Vagina (tissue), 2 donors: ENCODE data around the gene SMU1. TPM values are rescaled to one million over a fixed set of nuclear protein-coding genes. Genes with fewer than 3 reads are reported as not detected.

Experiments used
- DNase-seq, 2 donors: peaks; one replicate each; pipeline ENCODE4 v3.0.0-alpha.2; 2017; ENCODE audit errors: extremely low spot score in 2 of 2
- H3K27ac ChIP-seq: fragments of 200-600 bp; sonication (generic); one replicate; pipeline ENCODE4 v1.5.1; 2019
- H3K27me3 ChIP-seq: fragments of 200-600 bp; sonication (generic); one replicate; pipeline ENCODE4 v1.5.1; 2019
- H3K36me3 ChIP-seq, 2 donors: fragments of 200-600 bp; sonication (generic); one replicate each; pipeline ENCODE4 v1.5.1; 2017 to 2019
- H3K4me1 ChIP-seq: fragments of 200-600 bp; sonication (generic); one replicate; pipeline ENCODE4 v1.5.1; 2019
- H3K4me3 ChIP-seq, 2 donors: fragments of 200-600 bp; sonication (generic); 1 replicate in 1 of 2; 2 replicates in 1 of 2; pipeline ENCODE4 v1.5.1; 2016 to 2019
- H3K9me3 ChIP-seq: fragments of 200-600 bp; sonication (generic); one replicate; pipeline ENCODE4 v1.5.1; 2019
- POLR2A ChIP-seq, 2 donors: fragments of 450-650 bp; IDR thresholded peaks; one replicate each; pipeline ENCODE4 v1.6.1; 2017; ENCODE audit warnings: antibody characterized with exemption in 2 of 2, mild to moderate bottlenecking in 2 of 2, moderate library complexity in 2 of 2
- POLR2AphosphoS5 ChIP-seq, 2 donors: sonication (generic); formaldehyde crosslinking; IDR thresholded peaks; one replicate each; pipeline ENCODE4 v1.9.0; 2017; ENCODE audit warnings: antibody characterized with exemption in 2 of 2, mild to moderate bottlenecking in 2 of 2, low read depth in 1 of 2; ENCODE audit not compliant: insufficient read depth in 1 of 2
- intact Hi-C: fragments of 100-400 bp; cut with DNase I; formaldehyde crosslinking; loops from one replicate; pipeline ENCODE4 v1.15.1; 2023
- total RNA-seq: library from RNA; depleted of rRNA; stranded (reverse); fragments of >200 nt; gene quantifications from one replicate; pipeline ENCODE4 v1.2.3, GENCODE V29; 2016
- TF ChIP-seq, protein P1 (sequence below), 3 experiments: fragments of 450-650 bp in 2 of 3; fragments of 200-600 bp in 1 of 3; sonication (generic) in 1 of 3; IDR thresholded peaks; one replicate each; pipeline ENCODE4 v1.5.1; 2017 to 2019; ENCODE audit warnings: antibody characterized with exemption in 3 of 3, mild to moderate bottlenecking in 2 of 3, moderate library complexity in 2 of 3

The SMU1 gene
- total RNA-seq, 1 donor from 2014 or later = 15.5 TPM

DNA sequence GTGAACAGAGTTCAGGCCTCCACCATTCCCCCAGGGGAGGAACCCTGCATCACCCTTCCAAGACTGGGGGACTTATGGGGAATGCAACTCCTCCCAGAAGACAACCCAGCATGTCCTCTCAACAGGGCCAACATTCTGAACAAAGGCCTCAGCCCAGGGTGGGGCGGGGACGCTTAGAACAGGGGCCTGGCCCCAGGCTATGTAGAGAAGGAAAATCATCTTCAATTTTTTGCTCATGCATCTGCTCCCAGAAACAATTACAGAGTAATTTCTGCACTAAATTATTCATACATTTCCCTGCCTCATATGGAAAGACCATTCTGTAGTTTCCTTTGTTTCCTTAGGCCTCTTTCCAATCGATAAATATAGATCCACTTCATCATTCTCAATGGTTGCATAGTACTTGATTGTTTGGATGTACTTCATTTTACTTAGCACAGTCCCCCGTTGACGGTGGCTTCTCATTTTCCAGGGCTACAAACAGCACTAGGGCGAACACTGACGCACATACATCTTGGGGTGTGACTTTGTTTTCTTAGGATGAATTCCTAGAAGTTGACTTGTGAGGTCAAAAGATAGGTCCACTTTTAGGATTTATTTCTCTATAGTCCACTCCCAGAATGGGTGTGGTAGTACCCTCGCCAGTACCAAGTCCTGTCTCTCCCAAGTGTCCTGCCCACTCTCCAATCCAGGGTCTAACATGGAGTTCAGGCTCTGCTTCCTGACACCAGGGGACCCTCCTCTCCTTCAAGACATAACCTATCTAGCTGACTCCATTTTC, 27.2 kb upstream of the SMU1 start:
- intact Hi-C loops = loop anchor here (10.0 kb wide), 1 partner anchor 51 kb away; no protein-coding TSS in a partner anchor
- peak in 1 of 2 donors; percentile 78 for DNase-seq
- TF ChIP-seq, protein P1, sequence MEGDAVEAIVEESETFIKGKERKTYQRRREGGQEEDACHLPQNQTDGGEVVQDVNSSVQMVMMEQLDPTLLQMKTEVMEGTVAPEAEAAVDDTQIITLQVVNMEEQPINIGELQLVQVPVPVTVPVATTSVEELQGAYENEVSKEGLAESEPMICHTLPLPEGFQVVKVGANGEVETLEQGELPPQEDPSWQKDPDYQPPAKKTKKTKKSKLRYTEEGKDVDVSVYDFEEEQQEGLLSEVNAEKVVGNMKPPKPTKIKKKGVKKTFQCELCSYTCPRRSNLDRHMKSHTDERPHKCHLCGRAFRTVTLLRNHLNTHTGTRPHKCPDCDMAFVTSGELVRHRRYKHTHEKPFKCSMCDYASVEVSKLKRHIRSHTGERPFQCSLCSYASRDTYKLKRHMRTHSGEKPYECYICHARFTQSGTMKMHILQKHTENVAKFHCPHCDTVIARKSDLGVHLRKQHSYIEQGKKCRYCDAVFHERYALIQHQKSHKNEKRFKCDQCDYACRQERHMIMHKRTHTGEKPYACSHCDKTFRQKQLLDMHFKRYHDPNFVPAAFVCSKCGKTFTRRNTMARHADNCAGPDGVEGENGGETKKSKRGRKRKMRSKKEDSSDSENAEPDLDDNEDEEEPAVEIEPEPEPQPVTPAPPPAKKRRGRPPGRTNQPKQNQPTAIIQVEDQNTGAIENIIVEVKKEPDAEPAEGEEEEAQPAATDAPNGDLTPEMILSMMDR (IDR thresholded peaks at IDR 0.05) = no peak
- TF ChIP-seq POLR2AphosphoS5 (IDR thresholded peaks at IDR 0.05; ENCODE audit: insufficient read depth in 1 of 2, low read depth in 1 of 2) (no peak), POLR2A (IDR thresholded peaks at IDR 0.05) (no peak)

DNA sequence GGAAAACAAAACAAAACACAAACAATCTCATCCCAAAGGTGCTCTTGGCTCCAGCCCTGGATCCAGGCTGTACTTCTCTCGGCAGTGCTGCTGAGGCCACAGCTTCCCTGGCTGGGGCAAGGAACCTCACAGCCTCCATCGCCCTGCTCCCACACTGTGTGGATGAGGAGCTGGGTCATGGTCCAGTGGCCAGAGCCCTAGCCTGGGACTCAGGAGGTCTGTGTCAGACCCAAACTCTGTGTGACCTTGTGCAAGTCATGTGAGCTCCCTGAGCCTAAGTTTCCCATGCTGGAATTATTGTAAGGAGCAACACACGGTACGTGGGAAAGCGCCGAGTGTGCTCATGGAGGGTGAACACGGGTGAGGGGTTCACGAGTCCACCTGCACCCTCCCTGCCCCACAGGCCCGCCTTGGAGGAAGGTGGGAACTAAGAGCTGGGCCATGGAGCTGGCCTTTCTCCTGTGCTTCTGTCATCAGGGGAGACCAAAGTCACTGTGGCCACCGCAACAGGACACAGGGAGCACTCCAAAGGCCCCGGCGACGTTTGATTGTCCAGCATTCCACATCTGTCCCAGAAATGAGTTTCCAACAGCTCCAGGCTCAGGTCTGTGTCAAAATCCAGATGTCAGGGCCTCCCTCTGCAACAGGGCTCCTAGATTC, 26.2 kb upstream of the SMU1 start:
- H3K4me3 ChIP-seq = no peak overlapping the region
- no peaks in the 10 kb centered on the region for H3K27me3 ChIP-seq
- H3K27ac ChIP-seq = no peak overlapping the region
- H3K4me1 ChIP-seq = peaks cover 12% of the 10 kb centered on the region
- H3K9me3 ChIP-seq = no peaks in the 10 kb centered on the region
- H3K36me3 ChIP-seq = no peaks in the 10 kb centered on the region
- TF ChIP-seq POLR2A (IDR thresholded peaks at IDR 0.05) (no peak), POLR2AphosphoS5 (IDR thresholded peaks at IDR 0.05; ENCODE audit: insufficient read depth in 1 of 2, low read depth in 1 of 2) (no peak)
- TF ChIP-seq, protein P1 (IDR thresholded peaks at IDR 0.05) = no peak
- DNase-seq = peak in 1 of 2 donors; percentile 71
- intact Hi-C loops = loop anchor here (10.0 kb wide), 1 partner anchor 52 kb away; no protein-coding TSS in a partner anchor

More for the DNA sequence above, 27.2 kb upstream of the SMU1 start:
- Histone ChIP-seq H3K27me3 (no peaks in the 10 kb centered on the region), H3K4me3 (no peak overlapping the region), H3K4me1 (peaks cover 18% of the 10 kb centered on the region), H3K27ac (no peak overlapping the region), H3K36me3 (no peaks in the 10 kb centered on the region), H3K9me3 (no peaks in the 10 kb centered on the region)

DNA sequence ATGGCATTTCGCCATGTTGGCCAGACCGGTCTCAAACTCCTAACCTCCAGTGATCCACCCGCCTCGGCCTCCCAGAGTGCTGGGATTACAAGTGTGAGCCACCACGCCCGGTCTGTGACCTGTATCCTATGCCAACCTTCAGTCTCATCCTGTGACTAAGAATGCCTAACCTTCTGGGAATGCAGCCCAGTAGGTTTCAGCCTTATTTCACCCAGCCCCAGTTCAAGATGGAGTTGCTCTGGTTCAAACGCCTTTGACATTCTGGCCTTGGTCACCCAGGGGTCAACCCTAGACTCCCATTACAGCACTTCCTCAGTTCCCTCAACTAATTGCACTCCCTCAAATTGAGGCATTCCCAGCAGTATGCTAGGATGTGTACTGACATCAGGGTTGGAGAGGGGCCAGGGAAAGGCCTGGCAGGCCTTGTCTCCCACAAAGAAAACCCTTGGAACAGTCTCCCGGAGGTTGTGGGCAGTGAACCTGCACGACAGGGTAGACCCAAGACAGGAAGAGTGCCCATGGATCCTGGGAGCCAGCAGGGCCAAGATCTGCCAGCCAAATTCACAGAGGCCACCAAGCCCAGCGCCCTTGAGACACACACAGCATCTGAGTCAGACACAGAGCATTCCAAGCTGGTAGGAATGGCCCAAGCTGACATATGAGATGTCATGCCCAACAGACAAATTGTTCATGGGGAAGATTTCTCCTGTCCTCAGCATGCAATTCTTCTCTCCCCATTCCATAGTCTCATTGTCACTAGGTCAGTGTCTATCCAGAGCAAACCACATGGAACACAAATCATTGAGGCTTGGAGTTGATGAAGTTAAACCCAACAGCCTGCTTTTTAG, 24.9 kb upstream of the SMU1 start:
- H3K27ac ChIP-seq = no peak overlapping the region
- H3K9me3 ChIP-seq = no peaks in the 10 kb centered on the region
- no peak overlapping the region for H3K4me3 ChIP-seq
- intact Hi-C loops = loop anchor here (10.0 kb wide), 1 partner anchor 53 kb away; no protein-coding TSS in a partner anchor
- H3K36me3 ChIP-seq = no peaks in the 10 kb centered on the region
- DNase-seq = peak in 1 of 2 donors; percentile 84
- H3K4me1 ChIP-seq = no peaks in the 10 kb centered on the region
- no peaks in the 10 kb centered on the region for H3K27me3 ChIP-seq
- TF ChIP-seq POLR2A (IDR thresholded peaks at IDR 0.05) (no peak), POLR2AphosphoS5 (IDR thresholded peaks at IDR 0.05; ENCODE audit: insufficient read depth in 1 of 2, low read depth in 1 of 2) (no peak)
- TF ChIP-seq, protein P1 (IDR thresholded peaks at IDR 0.05) = no peak

DNA sequence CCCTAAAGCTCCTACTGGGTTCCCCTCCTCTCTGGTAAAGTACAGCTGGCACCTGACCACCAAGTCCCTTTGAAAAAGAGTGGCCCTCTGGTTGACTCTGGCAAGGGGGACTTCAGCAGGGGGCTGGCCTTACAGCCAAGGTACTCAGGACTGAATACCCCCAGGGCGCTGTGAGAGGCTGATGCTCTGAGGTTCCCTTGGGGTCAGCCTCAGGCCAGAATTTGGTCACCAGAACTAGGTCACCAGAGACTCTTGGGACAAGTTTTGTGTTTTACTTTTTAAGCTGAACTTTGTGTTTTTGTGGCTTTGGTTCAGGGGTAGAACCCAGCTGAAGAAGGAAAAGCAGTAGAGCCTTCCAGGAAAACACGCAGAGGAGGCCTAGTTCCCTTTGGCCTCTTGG, 23.3 kb upstream of the SMU1 start:
- no peaks in the 10 kb centered on the region for H3K36me3 ChIP-seq
- H3K4me3 ChIP-seq = no peak overlapping the region
- intact Hi-C loops = loop anchor here (10.0 kb wide), 1 partner anchor 55 kb away; no protein-coding TSS in a partner anchor
- TF ChIP-seq POLR2A (IDR thresholded peaks at IDR 0.05) (no peak), POLR2AphosphoS5 (IDR thresholded peaks at IDR 0.05; ENCODE audit: insufficient read depth in 1 of 2, low read depth in 1 of 2) (no peak)
- TF ChIP-seq, protein P1 (IDR thresholded peaks at IDR 0.05) = no peak
- no peaks in the 10 kb centered on the region for H3K4me1 ChIP-seq
- no peak overlapping the region for H3K27ac ChIP-seq
- no peaks in the 10 kb centered on the region for H3K9me3 ChIP-seq
- H3K27me3 ChIP-seq = no peaks in the 10 kb centered on the region
- DNase-seq = peak in 1 of 2 donors; percentile 67
